Measurements from ENCODE around the gene TET3.

Gene TET3

GRCh38 chr2:73965053-73965452 is 19.7 kb upstream of the TET3 start:
- no peak for DNase-seq

DNA sequence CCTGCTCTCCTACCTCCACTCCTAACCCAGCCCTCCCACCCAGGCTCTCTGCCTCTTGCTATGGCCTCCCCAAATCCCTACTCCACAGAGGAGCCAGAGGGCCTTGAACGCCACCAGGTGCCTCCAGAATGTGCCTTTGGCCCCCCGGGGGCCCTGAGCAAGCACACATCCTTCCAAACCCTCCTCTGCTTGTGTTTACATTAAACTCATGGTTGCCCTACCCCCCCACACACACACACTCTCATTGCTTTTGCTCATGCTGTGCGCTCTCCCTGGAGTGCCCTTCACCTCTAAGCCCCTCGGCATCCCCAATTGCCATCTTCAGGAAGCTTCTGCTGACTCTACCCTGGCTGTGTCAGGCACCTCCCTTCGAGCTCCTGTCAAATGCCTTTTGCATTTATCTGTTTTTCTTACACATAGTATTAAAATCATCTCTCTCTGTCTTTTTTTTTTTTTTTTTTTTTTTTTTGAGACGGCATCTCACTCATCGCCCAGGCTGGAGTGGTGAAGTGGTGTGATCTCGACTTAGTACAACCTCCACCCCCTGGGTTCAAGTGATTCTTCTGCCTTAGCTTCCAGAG is 16.3 kb upstream of the TET3 start:
- no peak for DNase-seq

DNA sequence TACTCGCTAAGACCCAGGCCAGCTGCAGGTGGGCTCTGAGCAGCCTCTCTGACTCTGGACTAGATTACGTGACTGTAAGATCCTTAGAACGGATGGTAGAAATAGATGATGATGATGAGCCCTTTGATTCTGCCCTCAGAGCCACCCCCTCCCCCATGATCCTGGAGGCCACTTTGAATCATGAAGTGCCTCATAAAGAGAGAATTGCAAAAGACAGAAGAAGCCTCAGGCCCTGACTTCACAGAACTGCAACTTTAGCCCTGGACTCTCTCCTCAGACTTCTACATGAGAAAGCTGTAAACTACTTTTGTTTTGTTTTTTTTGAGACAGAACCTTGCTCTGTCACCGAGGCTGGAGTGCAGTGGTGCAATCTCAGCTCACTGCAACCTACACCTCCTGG is 15.4 kb upstream of the TET3 start:
- DNase-seq: no peak

GRCh38 chr2:73970141-73970803 is 14.4 kb upstream of the TET3 start:
- no peak for DNase-seq

GRCh38 chr2:73970850-73971471 is 13.7 kb upstream of the TET3 start:
- peak; percentile 54 for DNase-seq

- DNase-seq: no peak
Observed at GRCh38 chr2:73971722-73972121, 13.0 kb upstream of the TET3 start.

- no peak for DNase-seq
Observed at GRCh38 chr2:73972846-73973245, 11.9 kb upstream of the TET3 start.

DNA sequence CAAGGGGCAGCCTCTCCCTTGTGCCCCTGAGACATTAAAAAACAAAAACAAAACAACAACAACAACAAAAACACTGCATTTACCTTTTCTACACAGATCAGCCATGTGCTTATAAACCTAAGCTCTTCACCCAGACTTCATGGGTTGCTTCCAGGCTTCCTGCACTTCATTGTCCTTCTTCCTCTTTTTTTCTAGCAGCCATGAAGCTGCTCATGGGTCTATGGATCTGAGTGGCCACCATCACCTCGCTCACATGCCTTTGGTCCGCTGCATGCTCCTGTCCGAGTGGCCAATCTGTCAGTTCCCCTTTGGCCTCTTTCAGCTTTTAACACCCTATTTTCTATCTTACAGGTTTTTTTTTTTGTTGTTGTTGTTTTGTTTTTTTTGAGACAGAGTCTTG is 9.0 kb upstream of the TET3 start:
- DNase-seq: no peak

DNA sequence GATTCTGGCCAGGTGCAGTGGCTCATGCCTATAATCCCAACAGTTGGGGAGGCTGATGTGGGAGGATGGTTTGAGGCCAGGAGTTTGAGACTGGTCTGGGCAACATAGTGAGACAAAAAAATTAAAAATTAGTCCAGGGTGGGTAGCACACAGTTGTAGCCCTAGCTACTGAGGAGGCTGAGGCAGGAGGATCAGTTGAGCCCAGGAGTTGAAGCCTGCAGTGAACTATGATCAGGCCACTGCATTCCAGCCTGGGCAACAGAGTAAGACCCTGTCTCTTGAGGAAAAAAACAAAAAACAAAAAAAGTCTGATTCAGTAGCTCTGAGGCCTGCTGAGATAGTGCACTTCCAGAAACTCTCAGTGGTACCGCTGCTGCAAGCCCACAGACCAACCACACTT is 7.9 kb upstream of the TET3 start:
- DNase-seq: no peak

DNA sequence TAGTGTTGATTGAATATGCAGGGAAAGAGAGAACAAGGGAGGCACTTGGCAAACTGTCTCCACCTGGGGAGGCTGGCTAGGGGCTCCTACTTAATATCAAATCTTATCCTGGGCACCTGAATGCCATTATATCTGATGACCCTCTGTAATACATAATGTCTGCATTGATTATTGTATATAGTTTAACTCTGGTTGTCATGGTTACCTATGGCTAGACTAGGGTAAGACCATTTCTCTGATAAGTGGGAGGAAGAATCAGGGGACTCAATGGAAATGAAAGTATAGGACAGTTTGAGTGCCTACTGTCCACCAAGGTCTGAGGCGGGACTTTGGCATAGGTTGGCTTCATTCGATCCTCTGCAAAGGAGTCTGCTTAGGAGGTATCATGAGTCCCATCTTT is 7.2 kb upstream of the TET3 start:
- no peak for DNase-seq

GRCh38 chr2:73979021-73979420 is 5.7 kb upstream of the TET3 start:
- no peak for DNase-seq

- no peak for DNase-seq
Observed at GRCh38 chr2:73979686-73980085, 5.0 kb upstream of the TET3 start.

DNA sequence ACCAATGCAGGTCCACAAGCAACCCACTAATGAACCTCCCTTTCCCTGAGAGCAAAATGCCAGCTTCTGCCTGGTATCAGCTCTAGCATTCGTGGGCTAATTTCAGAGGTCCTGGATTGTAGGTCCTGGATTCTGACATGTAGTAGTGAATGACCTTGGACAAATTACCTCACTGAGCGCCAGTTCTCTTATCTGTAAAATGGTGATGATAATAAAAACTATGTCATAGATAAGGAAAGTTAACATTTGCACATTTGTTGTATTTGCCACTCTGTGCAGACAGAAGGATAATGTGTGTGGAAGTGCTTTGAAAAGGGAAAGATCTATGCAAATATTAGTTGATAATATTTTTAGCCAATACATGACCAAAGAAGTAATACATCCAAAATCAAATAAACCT is 4.1 kb upstream of the TET3 start:
- DNase-seq: no peak

DNA sequence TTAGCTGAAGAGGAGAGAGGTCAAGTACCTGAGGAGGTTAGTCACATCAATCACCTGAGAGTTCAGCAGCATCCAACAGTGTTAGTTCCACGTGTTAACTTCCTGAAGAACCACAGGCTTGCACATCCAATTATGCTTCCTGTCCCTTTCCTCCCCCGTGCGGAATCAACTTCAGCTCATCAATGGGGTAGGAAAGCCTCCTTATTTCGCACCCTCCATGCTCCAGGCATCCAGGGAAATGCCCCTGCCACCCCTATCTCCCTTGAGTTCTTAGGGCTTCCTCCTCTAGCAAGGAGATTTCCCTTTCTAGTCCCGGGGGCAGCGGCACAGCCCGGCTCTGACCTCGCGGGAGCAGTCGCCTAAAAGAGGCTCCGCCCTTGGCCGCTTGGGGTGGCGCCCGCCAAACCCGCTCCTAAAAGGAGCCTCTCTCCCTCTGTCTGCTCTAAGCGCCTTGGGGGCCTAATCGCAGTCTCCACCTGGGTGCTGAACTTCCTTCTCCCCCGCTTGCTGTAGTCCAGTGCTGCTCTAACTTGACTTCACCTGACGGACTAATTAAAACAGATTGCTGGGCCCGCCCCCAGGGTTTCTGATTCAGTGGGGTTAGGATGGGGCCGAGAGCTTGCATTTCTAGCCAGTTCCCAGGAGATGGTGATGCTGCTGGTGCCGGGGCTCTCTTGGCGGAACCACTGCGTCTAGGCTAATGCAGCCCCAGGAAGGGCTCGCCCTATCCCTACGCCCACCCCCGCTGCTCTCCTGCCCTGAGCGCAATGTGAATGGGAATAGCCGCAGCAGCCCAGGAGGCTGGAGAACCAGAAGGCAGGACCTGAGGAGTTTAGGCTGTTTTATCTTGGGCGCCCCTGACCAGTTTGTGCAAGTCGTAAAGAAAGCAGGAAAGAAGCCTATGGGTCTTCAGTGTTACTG is 3.4 kb upstream of the TET3 start:
- DNase-seq: peak; percentile 86

DNA sequence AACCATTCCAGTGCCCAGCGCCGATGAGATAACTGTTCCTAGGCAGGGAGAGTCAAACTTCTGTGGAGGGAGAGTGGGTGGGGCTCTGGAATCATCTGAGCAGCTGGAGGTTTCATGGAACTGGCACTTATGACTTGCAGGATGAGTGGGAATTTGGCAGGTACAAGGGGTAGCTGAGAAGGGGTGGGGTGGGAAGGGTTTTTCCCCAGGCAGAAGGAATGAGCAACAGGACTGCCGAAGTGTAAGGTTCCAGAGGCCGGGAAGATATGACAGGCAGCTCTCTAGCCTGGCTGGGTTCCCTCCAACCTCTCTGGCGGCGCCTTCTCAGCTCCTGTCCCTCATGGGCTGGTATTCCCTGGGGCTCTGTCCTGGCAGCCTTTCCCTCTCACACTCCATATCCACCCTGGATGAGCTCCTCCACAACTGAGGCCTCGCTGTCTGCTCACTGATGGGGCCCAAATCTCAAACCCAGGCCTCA is 2.5 kb upstream of the TET3 start:
- DNase-seq: peak; percentile 76

GRCh38 chr2:73983322-73984202 is 1.1 kb upstream of the TET3 start:
- peak; percentile 33 for DNase-seq

GRCh38 chr2:73984922-73985307 is 205 bp downstream of the TET3 start:
- peak; percentile 38 for DNase-seq

GRCh38 chr2:73985308-73986084 is 786 bp downstream of the TET3 start:
- peak; percentile 27 for DNase-seq

DNA sequence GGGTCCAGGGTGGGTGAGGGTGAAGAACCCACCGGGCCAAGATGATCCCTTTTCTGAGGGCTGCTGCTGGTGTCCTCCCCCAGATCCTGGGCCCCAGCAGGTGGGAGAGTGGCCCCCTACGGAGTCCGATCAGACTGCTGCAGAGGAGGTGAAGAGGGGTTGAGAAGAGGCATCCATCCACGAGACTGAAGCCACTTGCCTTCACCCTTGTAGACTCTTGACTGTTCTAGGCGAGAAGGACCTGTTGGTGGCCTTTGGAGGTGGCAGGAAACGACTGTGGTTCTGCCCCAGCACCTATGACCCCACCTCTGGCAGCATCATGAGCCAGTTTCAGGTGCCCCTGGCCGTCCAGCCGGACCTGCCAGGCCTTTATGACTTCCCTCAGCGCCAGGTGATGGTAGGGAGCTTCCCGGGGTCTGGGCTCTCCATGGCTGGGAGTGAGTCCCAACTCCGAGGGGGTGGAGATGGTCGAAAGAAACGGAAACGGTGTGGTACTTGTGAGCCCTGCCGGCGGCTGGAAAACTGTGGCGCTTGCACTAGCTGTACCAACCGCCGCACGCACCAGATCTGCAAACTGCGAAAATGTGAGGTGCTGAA is 1.5 kb downstream of the TET3 start:
- DNase-seq: no peak

- no peak for DNase-seq
Observed at GRCh38 chr2:73987109-73987947, 2.6 kb downstream of the TET3 start.

Measured in NCI-H2171 treated with DMSO at 0.1 percent for 48 hours (cell line).